ENCODE results near the gene AOC1.
"Not testable (repeated sequence)": the region's sequence is repeated elsewhere in the genome, so short reads cannot be mapped to it uniquely, and the experiment has no call there.

Gene AOC1, protein sequence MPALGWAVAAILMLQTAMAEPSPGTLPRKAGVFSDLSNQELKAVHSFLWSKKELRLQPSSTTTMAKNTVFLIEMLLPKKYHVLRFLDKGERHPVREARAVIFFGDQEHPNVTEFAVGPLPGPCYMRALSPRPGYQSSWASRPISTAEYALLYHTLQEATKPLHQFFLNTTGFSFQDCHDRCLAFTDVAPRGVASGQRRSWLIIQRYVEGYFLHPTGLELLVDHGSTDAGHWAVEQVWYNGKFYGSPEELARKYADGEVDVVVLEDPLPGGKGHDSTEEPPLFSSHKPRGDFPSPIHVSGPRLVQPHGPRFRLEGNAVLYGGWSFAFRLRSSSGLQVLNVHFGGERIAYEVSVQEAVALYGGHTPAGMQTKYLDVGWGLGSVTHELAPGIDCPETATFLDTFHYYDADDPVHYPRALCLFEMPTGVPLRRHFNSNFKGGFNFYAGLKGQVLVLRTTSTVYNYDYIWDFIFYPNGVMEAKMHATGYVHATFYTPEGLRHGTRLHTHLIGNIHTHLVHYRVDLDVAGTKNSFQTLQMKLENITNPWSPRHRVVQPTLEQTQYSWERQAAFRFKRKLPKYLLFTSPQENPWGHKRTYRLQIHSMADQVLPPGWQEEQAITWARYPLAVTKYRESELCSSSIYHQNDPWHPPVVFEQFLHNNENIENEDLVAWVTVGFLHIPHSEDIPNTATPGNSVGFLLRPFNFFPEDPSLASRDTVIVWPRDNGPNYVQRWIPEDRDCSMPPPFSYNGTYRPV

GRCh38 chr7:150852371-150852905, at the start of gene AOC1:
AOC1 (plus strand) TSS chr7:150852517; CDS start chr7:150856471, 3,954 bp downstream.
- DNase-seq, result no peak

GRCh38 chr7:150803161-150803860, 49.0 kb upstream of the AOC1 start:
- DNase-seq, result no peak

GRCh38 chr7:150804802-150805201, 47.5 kb upstream of the AOC1 start:
- no peak for DNase-seq

DNA sequence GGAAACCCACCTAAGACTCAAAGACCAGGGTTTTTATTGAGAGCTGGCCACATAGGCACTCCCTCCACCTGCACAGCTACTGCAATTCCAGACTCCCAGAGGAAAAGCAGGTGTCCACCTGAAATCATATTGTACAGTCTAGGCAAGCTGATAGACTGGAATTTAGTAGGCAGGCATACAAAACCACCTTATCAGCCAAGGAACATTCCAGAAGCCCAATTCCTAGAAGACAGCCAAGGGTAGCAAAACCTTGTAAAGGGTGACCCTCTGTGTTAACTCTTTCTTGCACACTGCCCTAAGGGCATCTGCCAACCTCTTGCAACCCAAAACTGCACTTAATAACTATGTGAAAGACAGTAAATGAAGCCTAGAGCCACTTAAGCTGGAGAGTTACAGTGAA, 46.5 kb upstream of the AOC1 start:
- no peak for DNase-seq

DNA sequence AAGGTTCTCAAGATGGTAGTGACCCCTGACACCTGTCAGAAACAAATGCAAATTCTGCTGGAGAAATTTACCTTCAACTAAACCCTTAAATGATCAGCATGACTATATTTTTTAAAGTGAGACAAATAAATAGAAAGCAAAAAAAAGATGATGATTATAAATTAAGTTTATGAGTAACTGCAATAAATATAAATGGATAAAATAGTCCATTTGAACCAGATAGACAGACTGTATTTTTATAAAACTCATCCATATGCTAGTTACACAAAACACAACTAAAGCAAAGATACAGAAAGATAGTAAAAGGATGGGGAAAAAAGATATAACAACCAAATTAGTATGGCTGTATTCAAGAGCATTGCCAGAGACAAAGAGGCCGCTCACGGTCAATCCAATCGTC, 45.9 kb upstream of the AOC1 start:
- DNase-seq, result no peak

- DNase-seq, result no peak
Measured at GRCh38 chr7:150806863-150807262, 45.5 kb upstream of the AOC1 start.

- DNase-seq, result not testable (repeated sequence)
Measured at GRCh38 chr7:150807616-150808438, 44.5 kb upstream of the AOC1 start.

GRCh38 chr7:150814328-150815001, 37.9 kb upstream of the AOC1 start:
- DNase-seq, result no peak

- no peak for DNase-seq
Measured at GRCh38 chr7:150818971-150819370, 33.3 kb upstream of the AOC1 start.

GRCh38 chr7:150820148-150820547, 32.2 kb upstream of the AOC1 start:
- no peak for DNase-seq

DNA sequence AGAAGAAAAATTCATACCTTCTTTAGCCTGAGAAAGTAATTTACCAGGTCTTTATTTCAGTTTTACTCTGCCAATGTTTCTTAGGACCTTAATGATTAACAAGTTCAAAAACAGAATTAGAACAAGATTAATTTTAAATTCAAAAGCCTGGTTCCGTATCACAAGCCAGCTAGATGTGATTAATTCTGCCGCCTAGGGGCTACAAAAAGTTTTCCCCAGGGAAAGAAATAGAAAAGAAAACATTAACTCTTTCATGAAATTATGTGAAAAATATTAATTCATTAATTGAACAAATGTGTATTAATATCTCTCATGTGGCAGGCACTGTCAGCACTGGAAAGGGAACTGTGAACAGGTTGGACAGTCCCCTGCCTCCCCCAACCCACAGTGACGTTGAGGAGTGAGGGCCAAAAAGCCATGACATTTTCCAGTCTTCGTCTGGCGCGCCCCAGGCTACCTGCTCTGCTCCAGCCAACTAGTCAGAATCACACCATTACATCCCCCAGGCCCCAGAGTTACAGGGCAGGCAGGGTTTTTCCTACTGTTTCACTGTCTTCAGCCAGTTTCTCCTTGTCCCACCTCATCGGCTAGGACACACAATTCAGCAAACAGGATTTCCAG, 31.6 kb upstream of the AOC1 start:
- DNase-seq, result no peak

DNA sequence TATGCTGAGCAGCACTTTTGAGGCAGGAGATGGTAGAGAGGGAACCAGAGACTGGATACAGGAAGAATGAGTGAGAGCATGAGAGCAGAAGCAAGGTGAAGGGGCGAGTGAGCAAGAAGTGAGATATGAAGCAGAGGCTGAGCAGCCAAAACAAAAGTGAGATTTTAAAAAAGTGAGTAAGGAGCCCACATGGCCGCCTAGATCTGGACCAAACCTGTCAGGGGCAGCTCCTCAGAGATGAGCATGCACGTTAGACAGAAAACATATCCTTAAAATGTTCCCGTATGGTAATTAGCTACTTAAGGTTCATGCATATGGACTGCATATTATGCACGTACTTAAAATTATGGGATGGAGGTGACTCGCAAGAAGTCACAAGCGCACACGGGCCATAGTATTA, 29.3 kb upstream of the AOC1 start:
- DNase-seq, result no peak

GRCh38 chr7:150823484-150824126, 28.7 kb upstream of the AOC1 start:
- no peak for DNase-seq

DNA sequence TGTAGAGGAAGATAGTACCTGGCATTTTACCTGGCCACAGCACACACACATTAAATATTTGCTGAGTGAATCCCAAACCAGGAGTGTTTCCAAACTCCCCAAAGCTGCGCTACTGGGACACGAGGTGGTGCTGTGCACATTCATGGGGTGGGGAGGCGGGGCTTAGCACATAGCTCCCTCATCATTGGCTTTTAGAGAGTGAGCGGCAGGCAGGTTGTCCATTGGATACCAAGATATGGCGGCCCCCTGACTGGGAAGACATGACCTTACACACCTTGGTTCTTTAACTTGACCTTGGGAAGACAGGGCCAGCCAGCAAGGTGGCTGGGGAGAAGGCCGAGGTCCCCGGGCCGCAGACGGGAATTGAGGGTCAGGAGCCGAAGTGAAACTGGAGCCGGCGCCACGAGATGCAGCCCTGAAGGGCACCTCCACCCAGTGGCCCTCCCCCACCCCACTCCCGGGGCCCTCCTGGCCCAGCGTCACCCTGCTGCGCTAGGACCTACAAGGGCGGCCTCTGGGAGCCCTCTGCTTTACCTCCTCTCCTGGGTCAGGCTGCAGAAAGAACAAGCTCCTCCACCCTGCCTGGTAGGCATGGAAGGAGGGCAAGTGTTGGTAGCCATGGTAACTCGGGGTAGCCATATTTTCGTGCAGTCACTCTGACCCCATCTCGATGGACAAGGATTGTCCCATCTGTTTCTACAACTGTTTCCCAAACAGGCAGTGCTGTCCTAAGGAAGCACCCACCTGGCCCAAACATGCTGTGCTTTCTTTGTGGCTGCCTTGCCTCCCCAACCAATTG, 27.7 kb upstream of the AOC1 start:
- no peak for DNase-seq

GRCh38 chr7:150826061-150826849, 26.1 kb upstream of the AOC1 start:
- no peak for DNase-seq

GRCh38 chr7:150828384-150828783, 23.9 kb upstream of the AOC1 start:
- DNase-seq, result no peak

DNA sequence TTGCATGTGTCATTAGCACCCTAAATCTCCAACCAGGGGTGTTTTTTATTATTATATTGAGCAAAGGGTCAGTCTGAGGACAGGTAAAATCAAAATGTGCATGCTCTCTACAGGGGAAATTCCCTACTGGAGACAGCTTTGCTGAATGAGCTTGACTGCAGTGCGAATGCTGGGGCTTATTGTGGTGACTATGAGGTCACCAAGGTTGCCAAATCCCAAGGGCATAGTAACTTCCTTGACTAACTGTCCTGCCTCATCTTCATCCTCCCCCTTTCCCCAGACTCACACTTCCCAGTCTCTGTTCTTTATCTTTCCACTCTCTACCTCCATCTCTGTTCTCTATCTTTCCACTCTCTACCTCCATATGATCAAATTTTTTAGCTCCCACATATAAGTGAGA, 22.9 kb upstream of the AOC1 start:
- DNase-seq, result no peak

DNA sequence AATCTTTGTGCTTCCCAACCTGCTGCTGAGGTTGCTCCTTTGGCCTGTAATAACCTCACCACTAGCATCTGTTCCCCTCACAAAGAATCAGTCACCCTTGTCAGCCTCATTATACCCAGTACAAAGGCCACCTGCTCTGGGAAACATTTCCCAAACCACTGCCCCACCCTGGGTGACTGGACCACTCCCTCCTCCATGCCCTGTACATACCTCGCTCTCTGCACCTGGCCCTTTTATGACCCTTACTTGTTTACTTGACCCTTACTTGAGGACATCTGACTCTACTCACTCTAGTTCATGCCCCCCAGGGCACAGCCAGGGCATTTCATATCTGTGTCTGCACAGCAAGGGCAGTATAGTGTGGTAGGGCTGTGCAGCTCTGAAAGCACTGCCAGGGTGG, 21.4 kb upstream of the AOC1 start:
- no peak for DNase-seq

GRCh38 chr7:150831851-150832250, 20.5 kb upstream of the AOC1 start:
- DNase-seq, result no peak
